ENCODE measurements around the gene LDHAL6A.

Gene LDHAL6A

DNA sequence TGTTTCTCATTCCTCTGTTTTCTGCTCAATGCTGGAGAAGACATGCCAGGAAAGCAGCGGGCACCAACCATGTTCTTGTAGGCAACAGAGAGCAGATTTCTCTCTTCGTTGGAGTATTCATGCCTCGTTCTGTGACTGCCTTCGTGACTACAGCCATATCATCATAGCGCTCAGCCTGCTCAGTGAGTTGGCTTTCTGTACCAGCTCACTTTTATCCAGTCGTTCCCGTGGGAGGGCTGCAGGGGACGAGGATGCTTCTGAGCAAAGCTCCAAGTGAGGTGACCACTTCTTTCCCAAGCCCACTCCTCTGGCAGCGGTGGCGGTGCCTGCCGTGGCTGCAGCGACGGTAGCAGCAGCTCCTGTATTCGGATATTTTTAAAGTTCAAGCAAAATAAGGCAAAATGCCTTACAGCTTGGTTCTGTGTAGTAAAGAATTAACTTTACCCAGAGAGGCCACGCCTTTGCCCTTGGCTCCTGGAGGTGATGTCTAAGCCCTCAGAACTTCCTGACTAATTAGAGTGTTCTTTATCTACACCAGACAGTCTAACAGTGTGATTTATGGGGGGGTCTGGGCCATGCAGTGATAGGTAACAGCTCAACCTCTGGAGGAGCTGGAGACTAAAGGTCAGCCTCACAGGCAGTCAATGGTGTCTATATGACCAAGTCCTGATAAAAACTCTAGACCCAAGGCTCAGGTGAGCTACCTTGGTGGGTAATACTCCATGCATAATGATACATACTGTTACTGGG, 35.3 kb downstream of the LDHAL6A start:
- DNase-seq, result no peak

DNA sequence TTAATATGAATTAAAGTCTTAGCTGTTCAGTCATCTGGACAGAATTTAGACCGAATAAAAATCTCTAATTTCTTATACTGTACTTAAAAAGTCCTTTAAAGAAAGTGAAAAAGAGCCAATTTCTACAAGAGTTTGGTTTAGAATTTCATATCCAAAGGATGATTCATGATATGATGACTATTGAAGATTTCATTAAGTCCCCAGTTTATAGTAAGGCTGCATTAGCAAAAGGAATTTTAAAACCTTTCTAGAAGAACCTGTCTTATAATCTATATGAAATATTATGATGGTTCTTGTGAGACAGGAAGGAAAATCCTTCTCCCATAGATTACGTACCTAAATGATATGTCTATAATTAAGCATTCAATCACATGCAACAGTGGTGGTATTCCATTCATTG, 36.3 kb downstream of the LDHAL6A start:
- no peak for DNase-seq

GRCh38 chr11:18492888-18493287, 37.2 kb downstream of the LDHAL6A start:
- DNase-seq, result no peak

GRCh38 chr11:18493310-18493709, 37.7 kb downstream of the LDHAL6A start:
- DNase-seq, result no peak

DNA sequence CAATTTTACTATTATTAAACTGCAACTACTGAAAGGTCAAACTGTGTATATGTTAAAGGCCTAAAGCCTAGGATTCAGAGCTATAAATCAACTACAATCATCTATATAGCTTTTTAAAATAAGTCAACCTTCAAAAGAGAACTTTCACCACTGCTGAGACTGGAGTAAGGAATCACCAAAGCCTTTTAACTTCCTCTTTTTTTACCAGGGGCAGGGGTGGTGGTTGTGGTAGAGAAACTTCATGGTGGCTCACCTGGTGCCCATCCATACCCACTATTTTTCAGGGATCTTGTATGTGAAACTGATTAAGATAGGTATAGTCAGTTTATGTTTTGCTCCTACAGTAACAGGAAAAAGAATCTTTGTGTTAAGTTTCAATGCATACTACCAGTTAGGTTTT, 39.6 kb downstream of the LDHAL6A start:
- DNase-seq, result no peak

GRCh38 chr11:18495703-18496102, 40.0 kb downstream of the LDHAL6A start:
- no peak for DNase-seq

DNA sequence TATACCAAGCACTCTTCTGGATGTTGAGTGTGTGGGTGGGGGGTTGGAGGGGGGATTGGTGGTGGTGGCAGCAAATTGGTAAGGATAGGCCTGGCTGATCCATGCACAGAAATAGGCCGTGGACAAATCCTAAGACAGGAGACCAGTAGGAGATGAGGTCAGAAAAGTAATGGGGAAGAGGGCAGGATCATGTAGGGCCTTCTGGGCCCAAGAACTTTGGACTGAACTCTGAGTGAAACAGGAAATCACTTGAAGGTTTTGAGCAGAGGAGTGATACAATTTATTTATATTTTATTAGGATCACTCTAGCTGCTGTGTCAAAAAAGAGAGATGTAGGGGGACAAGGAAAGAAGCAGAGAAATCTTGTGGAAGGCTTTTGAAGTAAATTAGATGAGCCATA, 42.4 kb downstream of the LDHAL6A start:
- DNase-seq, result no peak

DNA sequence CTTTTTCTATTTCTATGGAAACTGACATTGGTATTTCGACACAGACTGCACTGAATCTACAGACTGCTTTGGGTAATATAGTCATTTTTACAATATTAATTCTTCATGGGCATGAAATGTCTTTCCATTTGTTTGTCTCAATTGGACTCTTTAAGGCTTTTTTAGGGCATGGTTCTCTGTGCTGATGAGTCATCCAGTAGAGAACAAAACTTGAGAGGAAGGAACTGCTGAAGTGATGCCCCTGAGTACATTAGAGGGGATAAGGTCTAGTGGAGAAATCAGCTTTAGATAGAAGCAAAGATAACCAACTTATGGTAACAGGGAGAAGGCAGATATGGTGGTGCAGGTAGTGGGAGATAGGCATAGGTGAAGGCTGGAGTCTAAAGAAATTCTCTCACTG, 46.0 kb downstream of the LDHAL6A start:
- no peak for DNase-seq

DNA sequence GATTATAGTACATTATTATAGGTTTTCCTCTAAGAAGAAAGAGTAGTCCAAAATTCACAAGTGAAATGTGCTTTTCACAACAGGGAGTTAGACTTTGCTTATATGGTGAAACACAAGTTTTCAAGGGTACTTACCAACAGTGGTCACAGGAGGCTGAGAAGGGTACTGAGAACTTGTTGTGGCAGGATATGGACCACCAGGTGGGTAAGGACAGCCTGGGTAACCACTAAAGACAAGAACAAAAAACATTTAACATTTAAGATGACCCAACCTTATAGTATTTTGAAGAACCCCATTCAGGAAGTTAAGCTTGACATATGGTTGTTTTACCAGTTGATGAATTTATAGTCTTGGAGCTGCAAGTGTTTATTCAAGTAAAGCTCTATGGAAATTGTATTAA, 46.7 kb downstream of the LDHAL6A start:
- DNase-seq, result no peak

DNA sequence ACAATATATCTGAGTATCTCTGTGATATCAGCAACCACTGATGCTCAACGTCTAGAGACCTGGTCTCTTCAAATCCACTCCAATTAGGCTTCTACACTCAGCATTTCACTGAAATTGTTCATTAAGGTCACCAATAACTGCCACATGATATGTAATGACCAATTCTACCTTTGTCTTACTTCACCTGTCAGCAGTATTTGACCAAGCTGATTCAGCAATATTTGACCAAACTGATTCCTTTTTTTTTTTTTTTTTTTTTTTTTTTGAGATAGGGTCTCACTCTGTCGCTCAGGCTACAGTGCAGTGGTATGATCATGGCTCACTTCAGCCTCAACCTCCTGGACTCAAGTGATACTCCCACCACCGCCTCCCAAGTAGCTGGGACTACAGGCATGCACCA, 65.5 kb downstream of the LDHAL6A start:
- no peak for DNase-seq

GRCh38 chr11:18522388-18522787, 66.7 kb downstream of the LDHAL6A start:
- no peak for DNase-seq

DNA sequence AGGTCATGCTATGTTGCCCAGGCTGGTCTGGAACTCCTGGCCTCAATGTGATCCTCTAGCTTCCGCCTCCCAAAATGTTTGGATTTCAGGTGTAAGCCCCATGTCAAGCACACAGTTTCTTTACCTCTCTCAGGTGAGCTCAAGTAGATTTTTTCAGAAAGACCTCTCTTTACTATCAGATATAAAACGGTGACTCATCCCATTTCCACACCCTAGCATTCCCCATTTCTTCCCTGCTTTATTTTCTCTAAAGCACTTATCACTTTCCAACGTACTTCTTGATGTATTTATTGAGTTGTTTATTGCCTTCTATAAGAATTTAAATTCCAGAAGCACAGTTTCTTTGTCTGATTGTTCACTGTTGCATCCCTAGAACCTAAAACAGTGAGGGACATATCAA, 67.4 kb downstream of the LDHAL6A start:
- no peak for DNase-seq

- DNase-seq, result no peak
Measured at GRCh38 chr11:18524248-18524647, 68.6 kb downstream of the LDHAL6A start.

- DNase-seq, result no peak
Measured at GRCh38 chr11:18526130-18526520, 70.5 kb downstream of the LDHAL6A start.

DNA sequence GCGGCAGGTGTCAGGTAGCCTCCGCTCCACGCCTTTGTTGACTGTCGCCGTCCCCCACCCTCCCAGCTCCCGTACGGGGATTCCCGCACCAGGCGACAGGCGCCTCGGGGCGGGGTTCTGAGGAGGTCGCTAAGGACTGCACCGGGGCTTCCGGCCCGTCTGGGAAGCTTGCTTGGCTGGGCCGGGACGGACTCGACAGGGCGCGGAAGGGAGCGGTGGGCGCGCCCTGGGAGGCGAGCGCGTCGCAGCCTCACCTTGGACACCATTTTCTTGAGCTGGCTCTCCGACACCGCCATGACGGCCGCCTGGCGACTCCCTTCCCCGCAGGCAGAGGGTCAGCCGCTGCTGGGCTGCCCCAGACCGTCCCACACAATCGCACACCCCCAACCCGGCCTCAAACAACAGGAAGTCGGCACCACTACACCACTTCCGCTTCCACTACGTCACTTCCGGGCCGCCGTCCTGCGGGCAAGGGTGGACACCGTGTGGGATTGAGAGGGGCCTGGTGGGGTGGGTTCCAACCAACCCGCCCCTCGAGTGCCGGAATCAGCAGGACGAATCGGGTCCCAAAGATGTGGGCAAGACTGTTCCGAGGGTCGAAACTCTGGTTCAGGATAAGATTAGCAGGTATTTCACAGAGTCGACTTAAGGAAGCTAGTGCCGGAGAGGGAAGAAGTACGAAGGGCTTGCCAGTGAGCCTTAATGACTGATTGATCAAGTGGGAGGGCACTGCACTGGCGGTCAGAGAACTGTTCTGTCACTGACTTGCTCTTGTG, 71.1 kb downstream of the LDHAL6A start, which contains the start of gene TSG101:
Gene TSG101 (minus strand): TSS at position 422 of the 776 bp plus-strand sequence. CDS start 126 bp downstream, at position 296.
- peak; percentile 91 for DNase-seq

GRCh38 chr11:18527512-18527911, 71.9 kb downstream of the LDHAL6A start:
- DNase-seq, result peak; percentile 12

Measured in central memory CD4-positive, alpha-beta T cell (primary cell).